ENCODE measurements around the gene PLA2G2F. TPM values are rescaled to one million over a fixed set of nuclear protein-coding genes. Genes with fewer than 3 reads are reported as not detected.

Gene PLA2G2F
- total and polyA plus RNA-seq, 9 of the 15 experiments (the other 6 are each of a cell fraction or from before 2014, with no cell fraction given), result not detected

DNA sequence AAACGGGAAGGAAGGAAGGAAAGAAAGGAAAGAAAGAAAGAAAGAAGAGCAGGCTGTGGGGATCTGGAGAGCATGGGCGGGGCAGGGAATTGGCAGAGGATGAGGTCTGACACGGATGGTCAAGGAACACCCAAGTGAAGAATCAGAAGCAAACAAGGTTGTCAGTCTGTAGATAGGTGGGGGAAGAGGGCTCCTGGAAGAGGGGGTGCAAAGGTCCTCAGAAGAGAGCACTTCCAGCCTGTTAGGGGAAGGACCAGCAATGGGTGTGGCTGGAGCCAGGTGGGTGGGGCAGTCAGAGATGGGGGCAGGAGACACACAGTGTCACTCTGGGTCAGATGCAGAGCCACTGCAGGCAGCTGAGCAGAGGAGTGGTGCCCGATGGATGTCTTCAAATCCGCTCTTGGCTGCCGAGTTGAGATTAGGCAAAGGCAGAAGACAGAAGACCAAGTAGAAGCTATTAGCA, 58.2 kb downstream of the PLA2G2F start (continued):
- TF ChIP-seq, protein P1, sequence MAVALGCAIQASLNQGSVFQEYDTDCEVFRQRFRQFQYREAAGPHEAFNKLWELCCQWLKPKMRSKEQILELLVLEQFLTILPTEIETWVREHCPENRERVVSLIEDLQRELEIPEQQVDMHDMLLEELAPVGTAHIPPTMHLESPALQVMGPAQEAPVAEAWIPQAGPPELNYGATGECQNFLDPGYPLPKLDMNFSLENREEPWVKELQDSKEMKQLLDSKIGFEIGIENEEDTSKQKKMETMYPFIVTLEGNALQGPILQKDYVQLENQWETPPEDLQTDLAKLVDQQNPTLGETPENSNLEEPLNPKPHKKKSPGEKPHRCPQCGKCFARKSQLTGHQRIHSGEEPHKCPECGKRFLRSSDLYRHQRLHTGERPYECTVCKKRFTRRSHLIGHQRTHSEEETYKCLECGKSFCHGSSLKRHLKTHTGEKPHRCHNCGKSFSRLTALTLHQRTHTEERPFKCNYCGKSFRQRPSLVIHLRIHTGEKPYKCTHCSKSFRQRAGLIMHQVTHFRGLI (CRISPR knock-in tag; IDR thresholded peaks at IDR 0.05), result no peak
- TF ChIP-seq KLF16 (IDR thresholded peaks at IDR 0.05) (peak; percentile 84), POLR2AphosphoS5 (IDR thresholded peaks at IDR 0.05; ENCODE audit: control insufficient read depth, insufficient read depth, low read depth, low read length) (peak; percentile 62; the same call in 1 of the 2 replicates), ZNF280A (IDR thresholded peaks at IDR 0.05; ENCODE audit: low read depth, partially characterized antibody) (no peak), TRIM24 (IDR thresholded peaks at IDR 0.05) (peak; percentile 30; a peak in 1 of 4 replicates), STAT5A (IDR thresholded peaks at IDR 0.05; ENCODE audit: borderline replicate concordance, low read length) (peak; percentile 55; the same call in 1 of the 2 replicates), SMARCA4 (IDR thresholded peaks at IDR 0.05) (0 out of 2 replicates have a peak, but pooled peaks have one; percentile 31), LARP7 (IDR thresholded peaks at IDR 0.05) (peak; percentile 74), ZNF740 (CRISPR knock-in tag; IDR thresholded peaks at IDR 0.05) (peak; percentile 58; the same call in 1 of the 2 replicates), ZNF740 (tag; IDR thresholded peaks at IDR 0.05) (no peak), THAP7 (CRISPR knock-in tag; IDR thresholded peaks at IDR 0.05) (no peak), NFIC (IDR thresholded peaks at IDR 0.05) (peak; percentile 63; the same call in 1 of the 2 replicates), ARNT (IDR thresholded peaks at IDR 0.05) (0 out of 4 replicates have a peak, but pooled peaks of 1 of the 2 experiments have one; percentile 34), ZBTB17 (CRISPR knock-in tag; IDR thresholded peaks at IDR 0.05) (0 out of 2 replicates have a peak, but pooled peaks have one; percentile 62), BRD9 (IDR thresholded peaks at IDR 0.05; ENCODE audit: low read depth, partially characterized antibody) (no peak), DPF2 (IDR thresholded peaks at IDR 0.05) (peak; percentile 53; the same call in 1 of the 2 replicates), KLF1 (tag; IDR thresholded peaks at IDR 0.05) (peak; percentile 68), ZSCAN32 (CRISPR knock-in tag; IDR thresholded peaks at IDR 0.05) (no peak)
- TF ChIP-seq, protein P2, sequence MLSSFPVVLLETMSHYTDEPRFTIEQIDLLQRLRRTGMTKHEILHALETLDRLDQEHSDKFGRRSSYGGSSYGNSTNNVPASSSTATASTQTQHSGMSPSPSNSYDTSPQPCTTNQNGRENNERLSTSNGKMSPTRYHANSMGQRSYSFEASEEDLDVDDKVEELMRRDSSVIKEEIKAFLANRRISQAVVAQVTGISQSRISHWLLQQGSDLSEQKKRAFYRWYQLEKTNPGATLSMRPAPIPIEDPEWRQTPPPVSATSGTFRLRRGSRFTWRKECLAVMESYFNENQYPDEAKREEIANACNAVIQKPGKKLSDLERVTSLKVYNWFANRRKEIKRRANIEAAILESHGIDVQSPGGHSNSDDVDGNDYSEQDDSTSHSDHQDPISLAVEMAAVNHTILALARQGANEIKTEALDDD (IDR thresholded peaks at IDR 0.05), result peak; percentile 36; the same call in 1 of the 2 replicates
- TF ChIP-seq, protein P3, sequence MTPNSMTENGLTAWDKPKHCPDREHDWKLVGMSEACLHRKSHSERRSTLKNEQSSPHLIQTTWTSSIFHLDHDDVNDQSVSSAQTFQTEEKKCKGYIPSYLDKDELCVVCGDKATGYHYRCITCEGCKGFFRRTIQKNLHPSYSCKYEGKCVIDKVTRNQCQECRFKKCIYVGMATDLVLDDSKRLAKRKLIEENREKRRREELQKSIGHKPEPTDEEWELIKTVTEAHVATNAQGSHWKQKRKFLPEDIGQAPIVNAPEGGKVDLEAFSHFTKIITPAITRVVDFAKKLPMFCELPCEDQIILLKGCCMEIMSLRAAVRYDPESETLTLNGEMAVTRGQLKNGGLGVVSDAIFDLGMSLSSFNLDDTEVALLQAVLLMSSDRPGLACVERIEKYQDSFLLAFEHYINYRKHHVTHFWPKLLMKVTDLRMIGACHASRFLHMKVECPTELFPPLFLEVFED (CRISPR knock-in tag; conservative IDR thresholded peaks at IDR 0.05), result 0 out of 2 replicates have a peak, but pooled peaks have one; percentile 44
- TF ChIP-seq, protein P4, sequence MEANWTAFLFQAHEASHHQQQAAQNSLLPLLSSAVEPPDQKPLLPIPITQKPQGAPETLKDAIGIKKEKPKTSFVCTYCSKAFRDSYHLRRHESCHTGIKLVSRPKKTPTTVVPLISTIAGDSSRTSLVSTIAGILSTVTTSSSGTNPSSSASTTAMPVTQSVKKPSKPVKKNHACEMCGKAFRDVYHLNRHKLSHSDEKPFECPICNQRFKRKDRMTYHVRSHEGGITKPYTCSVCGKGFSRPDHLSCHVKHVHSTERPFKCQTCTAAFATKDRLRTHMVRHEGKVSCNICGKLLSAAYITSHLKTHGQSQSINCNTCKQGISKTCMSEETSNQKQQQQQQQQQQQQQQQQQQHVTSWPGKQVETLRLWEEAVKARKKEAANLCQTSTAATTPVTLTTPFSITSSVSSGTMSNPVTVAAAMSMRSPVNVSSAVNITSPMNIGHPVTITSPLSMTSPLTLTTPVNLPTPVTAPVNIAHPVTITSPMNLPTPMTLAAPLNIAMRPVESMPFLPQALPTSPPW (CRISPR knock-in tag; IDR thresholded peaks at IDR 0.05), result peak; percentile 32; the same call in 1 of the 2 replicates

Data from K562 (cell line).